Measurements from ENCODE around the gene PTPN20. TPM values are rescaled to one million over a fixed set of nuclear protein-coding genes. Genes with fewer than 3 reads are reported as not detected.

The PTPN20 gene
- total RNA-seq, 1 experiment from 2014 or later, result not detected

DNA sequence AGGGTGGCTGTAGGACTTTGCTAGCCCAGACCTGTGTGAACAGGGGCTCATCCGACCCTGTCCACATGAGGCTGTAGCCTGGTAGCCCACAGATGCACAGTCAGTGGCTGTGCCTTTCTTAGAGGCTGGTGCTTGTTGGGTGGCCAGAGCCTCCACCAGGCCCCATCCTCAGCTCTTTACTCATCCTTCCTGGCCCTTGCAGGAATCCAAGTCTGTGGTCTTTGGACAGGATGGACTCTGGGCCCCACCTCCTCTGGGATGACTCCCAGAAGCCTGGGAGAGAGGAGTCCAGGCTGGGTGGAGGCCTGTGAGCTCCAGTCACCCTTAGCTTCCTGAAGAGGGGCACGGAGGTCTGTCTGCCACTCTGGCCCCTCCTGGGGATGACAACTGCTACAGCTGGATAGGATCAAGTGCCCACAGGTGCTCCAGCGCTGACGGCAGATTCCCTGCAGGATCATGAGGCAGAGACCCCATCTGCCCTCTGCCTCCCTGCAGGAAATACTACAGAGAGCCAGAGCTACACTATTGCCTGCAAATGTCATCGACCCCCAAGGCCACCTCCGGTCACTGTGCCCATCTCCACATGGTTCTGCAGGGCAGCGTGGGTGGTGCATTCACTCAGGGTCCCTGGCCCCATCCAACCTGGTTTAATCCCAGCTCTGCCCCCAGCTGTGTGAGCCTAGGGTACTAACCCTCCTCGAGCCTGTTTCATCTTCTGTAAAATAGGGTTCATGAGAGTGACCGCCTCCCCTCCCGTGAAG is 114.5 kb downstream of the PTPN20 start:
- H3K18ac ChIP-seq (ENCODE audit: insufficient read length, low read depth, low read length), result no peak overlapping the region
- no peak overlapping the region for H3K14ac ChIP-seq (ENCODE audit: insufficient read depth, low read length)
- H4K8ac ChIP-seq (replicated peaks; ENCODE audit: insufficient read length, low read depth, low read length), result no peak overlapping the region
- H3K4me2 ChIP-seq (ENCODE audit: insufficient read depth, insufficient read length, low read length), result no peak overlapping the region
- H3K79me2 ChIP-seq (ENCODE audit: insufficient read depth, low read length), result no peaks in the 10 kb centered on the region
- H2BK12ac ChIP-seq (ENCODE audit: insufficient read length, low read depth, low read length), result no peak overlapping the region
- H3K27ac ChIP-seq (ENCODE audit: insufficient read length, low read depth, low read length), result no peak overlapping the region
- H4K5ac ChIP-seq (ENCODE audit: insufficient read length, low read depth, low read length), result no peak overlapping the region
- H3K4me1 ChIP-seq (ENCODE audit: insufficient read depth, low read length), result no peaks in the 10 kb centered on the region
- no peaks in the 10 kb centered on the region for H3K27me3 ChIP-seq (ENCODE audit: insufficient read depth, low read length)
- H2BK5ac ChIP-seq (ENCODE audit: insufficient read length, low read length), result no peak overlapping the region
- H3K79me1 ChIP-seq (ENCODE audit: insufficient read depth, low read depth, low read length, poor library complexity, severe bottlenecking), result no peaks in the 10 kb centered on the region
- DNase-seq, result peak; percentile 14
- no peaks in the 10 kb centered on the region for H3K36me3 Mint-ChIP-seq (ENCODE audit: insufficient read depth in 1 of 3, low read depth in 3 of 3)
- H3K4ac ChIP-seq (ENCODE audit: low read depth, low read length), result no peak overlapping the region
- no CpG with 5 or more reads among the region's 10 CpGs for WGBS (ENCODE audit: extremely low coverage, insufficient read length, low lambda C conversion rate)
- no peaks in the 10 kb centered on the region for H3K9me3 ChIP-seq (ENCODE audit: control insufficient read depth, low read depth, low read length)
- H2BK15ac ChIP-seq (ENCODE audit: low read depth, low read length), result no peak overlapping the region
- no peak overlapping the region for H2AFZ ChIP-seq (ENCODE audit: low read length)
- no peak overlapping the region for H3K23ac ChIP-seq (ENCODE audit: insufficient read length, low read depth, low read length)
- H3K23me2 ChIP-seq (ENCODE audit: insufficient read length, low read depth, low read length, poor library complexity, severe bottlenecking), result no peaks in the 10 kb centered on the region
- no peak overlapping the region for H2AK5ac ChIP-seq (ENCODE audit: insufficient read length, low read length)
- H2BK20ac ChIP-seq (ENCODE audit: low read depth, low read length, poor library complexity, severe bottlenecking), result no peak overlapping the region
- peaks cover 2 to 3% of the 10 kb centered on the region in 2 experiments; a peak in 1 of 4 replicates for H3K4me1 Mint-ChIP-seq
- no peak overlapping the region for H3T11ph ChIP-seq (ENCODE audit: low read length)
- H3K9me3 Mint-ChIP-seq, result no peaks in the 10 kb centered on the region; a peak in 1 of 5 replicates
- no peaks in the 10 kb centered on the region for H4K20me1 ChIP-seq (ENCODE audit: control insufficient read depth, insufficient read depth, insufficient read length)
- H3K27ac Mint-ChIP-seq, result no peak overlapping the region
- no peak overlapping the region for H4K91ac ChIP-seq (ENCODE audit: insufficient read length, low read depth, low read length)
- H3K4me3 Mint-ChIP-seq, result no peak overlapping the region
- no peak overlapping the region for H3K9ac ChIP-seq (ENCODE audit: extremely low read depth, insufficient read length, low read length)
- H2BK120ac ChIP-seq (ENCODE audit: low read depth, low read length, poor library complexity, severe bottlenecking), result no peak overlapping the region
- H3K56ac ChIP-seq (ENCODE audit: insufficient read length, low read depth, low read length), result no peak overlapping the region
- TF ChIP-seq, protein P1, sequence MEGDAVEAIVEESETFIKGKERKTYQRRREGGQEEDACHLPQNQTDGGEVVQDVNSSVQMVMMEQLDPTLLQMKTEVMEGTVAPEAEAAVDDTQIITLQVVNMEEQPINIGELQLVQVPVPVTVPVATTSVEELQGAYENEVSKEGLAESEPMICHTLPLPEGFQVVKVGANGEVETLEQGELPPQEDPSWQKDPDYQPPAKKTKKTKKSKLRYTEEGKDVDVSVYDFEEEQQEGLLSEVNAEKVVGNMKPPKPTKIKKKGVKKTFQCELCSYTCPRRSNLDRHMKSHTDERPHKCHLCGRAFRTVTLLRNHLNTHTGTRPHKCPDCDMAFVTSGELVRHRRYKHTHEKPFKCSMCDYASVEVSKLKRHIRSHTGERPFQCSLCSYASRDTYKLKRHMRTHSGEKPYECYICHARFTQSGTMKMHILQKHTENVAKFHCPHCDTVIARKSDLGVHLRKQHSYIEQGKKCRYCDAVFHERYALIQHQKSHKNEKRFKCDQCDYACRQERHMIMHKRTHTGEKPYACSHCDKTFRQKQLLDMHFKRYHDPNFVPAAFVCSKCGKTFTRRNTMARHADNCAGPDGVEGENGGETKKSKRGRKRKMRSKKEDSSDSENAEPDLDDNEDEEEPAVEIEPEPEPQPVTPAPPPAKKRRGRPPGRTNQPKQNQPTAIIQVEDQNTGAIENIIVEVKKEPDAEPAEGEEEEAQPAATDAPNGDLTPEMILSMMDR (conservative IDR thresholded peaks at IDR 0.05), result no peak
- H3K27me3 Mint-ChIP-seq (ENCODE audit: low read depth), result peaks cover 1% of the 10 kb centered on the region; the same call in 1 of the 2 replicates

Measured in H9 (cell line).